HG03575 (cell line): ENCODE results near the gene ARSK.

ENCODE experiments used
- ATAC-seq: cut with Tn5 transposase; IDR thresholded peaks from one replicate; pipeline ENCODE4 v1.9.1; 2021; ENCODE audit not compliant: unreplicated experiment, insufficient number of reproducible peaks, low FRiP score; ENCODE audit errors: extremely low read depth

Gene ARSK

DNA sequence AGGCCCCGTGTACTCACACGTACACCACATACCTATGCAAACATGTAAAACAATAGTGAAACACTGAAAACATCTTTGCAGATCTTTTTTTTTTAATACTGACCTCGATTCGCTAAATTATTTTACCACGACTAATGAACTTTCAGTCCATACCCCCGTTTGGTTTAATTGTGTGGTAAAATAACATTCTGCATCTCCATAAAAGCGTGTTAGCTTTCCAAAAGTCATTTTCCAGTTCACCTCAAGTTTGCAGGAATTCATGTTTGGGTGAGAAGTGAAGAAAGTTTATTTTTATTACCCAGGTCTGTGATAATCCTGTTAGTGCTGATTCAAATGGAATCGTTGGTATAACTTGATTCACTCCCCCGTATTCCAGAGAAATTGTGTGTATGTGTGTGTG is 652 bp downstream of the ARSK start:
- no peak for ATAC-seq

DNA sequence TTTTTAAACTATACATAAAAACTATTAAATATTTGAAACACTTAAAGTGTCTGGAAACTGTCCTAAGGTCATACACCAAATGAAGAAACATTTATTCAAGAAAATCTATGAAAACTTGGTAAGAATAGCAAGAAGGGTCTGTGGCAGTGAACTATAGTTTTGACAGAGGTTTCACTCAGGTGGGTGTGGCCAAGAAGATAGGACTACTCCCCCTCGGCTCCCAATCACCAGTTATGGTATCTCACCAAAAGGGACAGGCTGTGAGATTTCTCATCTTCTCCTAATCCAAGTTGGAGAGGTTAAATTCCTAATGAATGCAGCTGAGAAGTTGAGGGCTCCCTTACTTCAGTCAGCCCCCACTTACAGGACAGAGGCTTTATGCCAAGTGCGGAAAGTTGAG is 2.9 kb downstream of the ARSK start:
- ATAC-seq = no peak

DNA sequence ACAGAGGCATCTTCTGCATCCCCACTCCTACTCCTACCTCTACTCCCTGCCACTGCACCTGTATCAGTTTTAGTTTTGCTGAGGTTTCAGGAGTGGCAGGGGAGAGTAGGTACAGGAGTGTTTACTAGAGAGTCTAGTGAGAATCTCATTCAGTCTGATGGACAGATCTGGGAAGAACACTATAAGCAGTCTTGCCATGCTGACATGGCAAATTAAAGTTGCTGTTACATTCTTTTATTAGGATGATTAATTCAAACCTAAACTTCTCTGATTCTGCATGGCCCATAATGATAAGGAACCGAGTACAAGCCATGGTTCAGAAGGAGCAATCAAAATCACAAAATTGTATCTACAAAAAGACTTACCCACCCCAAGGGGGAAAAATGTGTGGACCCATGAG is 7.4 kb downstream of the ARSK start:
- ATAC-seq = no peak

DNA sequence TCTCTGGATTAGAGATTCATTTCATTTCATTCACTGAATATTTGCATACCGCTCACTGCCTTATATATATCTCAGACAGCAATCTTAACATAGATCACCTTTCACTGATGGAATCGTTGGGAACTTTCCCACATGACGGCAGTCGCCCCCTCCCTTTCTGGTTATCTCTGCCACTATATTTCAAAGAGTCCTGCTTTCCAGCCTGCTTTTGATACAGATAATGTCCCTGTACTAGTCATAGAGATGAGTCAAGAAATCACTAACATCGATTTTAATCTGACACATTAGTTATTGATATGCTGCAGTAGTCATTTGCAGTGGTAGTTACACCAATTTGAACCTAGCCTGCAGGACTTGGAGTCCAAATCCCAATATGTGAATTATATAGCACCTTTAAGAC is 8.5 kb downstream of the ARSK start:
- no peak for ATAC-seq

DNA sequence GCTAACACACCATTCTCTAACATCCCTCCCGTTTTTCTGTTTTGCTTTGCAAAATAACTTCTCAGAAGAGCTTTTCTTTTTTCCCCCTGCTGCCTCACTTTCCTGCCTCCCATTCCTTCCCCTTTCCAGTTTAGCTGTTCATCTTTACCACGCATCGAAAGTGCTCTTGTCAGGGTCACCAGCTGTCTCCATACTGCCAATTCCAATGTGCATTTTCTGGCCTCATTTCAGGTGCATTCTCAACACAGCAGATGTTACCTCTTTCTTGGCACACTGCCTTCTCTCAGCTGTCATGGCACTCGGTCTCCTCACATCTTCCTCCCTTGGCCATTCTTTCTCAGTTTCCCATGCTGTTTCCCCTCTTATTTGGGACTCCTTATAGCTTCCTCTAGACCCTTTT is 9.5 kb downstream of the ARSK start:
- no peak for ATAC-seq

DNA sequence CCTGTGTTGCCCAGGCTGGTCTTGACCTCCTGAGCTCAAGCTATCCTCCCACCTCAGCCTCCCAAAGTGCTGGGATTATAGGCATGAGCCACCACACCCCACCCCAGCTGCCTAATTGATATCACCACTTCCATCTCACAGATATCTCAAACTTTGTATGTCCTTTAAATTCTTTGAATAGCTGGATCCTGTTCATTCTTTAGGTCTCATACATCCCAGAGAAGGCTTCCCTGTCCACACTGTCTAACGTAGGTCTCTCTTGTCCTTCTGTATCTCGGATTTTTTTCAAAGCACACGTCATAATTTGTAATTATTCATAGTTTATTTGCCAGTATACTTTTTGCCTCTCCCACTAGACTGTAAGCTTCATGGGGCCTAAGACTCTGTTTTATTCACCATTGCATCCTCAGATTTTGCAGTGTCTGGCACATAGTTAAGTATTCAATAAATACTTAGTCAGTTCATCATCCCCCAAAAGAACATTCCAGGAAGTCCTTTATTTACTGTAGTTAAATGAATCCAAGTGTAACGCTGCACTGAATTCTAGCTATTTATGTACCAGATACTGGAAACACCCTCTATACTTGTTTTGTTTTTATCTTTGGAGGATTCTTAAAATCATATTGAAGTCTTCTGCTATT is 10.5 kb downstream of the ARSK start:
- ATAC-seq = no peak

DNA sequence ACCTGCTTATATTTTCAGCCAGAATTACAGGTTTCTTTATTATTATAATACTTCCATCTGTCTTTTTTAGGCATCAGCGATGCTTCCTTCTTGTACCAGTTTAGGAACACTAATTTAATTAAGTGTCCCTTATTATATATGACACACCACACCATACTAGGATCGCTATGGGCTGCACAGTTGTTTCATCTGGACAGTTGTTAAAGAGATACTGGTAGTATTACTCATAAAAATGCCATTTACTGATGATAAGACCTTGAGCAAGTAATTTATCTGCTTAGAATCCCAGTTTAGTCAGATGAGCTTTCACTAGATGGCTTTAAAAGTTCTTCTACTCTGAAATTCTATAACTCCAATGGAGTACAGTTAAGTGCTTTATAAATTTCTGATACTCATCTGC is 17.1 kb downstream of the ARSK start:
- no peak for ATAC-seq

DNA sequence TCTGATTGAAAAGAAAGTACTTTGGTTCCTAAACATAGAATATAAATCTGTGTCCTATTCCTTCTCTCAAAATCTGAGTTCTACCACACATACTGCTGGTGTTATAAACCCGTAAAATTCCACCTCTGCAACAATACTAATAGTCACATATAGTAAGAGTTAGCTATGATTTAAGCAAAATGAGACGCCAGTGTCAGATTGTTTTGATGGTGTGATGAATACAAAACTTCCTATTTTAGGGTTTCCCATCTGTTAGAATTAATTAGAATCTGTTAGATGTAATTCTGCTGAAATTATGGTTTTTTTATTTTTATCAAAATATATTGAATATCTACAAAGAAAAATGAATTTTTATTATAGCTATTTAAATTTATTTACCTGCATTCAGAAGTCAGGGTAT is 26.7 kb downstream of the ARSK start:
- no peak for ATAC-seq

DNA sequence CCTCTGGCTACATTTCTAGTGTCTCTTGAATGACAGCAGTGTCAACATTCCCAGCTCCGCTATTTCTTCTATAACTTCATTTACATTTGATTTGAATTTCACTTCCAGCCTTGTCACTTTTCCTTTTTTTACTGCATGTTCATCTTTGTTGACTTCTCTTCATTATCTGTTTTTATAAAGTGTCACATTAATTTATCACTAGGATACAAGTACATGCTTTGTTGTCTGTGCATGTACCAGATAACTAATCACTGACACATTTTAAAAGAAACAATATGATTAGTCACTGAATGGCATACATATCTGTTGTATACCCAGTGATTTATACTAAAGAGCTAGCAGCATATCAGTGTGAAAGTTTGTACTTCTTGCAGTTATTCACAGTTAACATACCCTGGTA is 29.1 kb downstream of the ARSK start:
- ATAC-seq = no peak

DNA sequence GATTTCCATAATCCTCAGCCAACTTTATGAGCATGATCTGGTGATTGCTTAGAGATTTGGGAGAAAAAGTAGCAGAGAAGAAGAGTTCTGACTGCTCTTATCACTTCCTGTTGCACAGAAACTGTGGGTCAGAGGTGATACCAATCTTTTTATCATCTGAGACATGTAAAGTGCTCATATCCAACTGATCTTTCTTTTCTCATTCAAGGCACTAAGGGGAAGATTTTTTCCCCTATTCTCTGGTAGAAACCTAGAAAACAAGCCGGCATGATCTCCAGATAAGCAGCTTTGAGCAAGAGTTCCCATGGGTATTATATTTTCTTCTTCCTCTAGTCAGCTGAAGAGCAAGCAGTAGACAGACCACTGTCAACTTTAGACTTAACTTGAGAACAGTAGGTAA is 36.0 kb downstream of the ARSK start:
- no peak for ATAC-seq

DNA sequence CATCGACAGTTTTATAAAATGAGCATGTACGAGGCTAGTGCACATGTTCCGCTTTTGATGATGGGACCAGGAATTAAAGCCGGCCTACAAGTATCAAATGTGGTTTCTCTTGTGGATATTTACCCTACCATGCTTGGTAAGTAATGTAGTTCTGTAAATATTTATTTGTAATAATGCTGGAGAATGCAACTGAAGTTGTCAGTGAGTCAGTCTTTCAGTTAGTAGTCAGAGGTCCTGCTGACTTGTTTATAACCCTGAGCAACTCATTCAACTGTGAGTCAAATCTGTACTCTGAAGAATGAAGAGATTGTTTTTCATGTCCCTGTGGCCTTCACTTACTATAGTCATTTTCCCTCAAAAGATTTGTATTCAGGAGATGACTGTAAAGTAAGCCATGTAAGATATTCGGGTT is 36.6 kb downstream of the ARSK start:
- peak; percentile 48 for ATAC-seq

DNA sequence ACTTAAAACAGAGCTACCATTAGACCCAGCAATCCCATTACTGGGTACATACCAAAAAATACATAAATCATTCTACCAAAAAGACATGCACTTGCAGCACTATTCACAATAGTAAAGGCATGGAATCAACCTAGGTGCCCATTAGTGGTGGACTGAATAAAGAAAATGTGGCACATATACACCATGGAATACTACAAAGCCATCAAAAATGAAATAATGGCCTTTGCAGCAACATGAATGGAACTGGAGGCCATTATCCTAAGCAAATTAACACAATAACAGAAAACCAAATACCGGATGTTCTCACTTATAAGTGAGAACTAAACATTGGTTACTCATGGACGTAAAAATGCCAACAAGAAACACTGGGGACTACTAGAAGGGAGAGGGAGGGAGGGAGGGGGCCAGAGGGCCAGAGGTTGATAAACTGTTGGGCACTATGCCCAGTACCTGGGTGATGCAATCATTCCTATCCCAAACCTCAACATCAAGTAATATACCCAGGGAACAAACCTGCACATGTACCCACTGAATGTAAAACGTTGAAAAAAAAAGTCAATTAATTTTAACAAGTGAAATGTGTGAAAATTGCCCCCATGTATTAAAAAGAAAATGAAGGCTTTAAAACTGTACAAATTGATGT is 40.5 kb downstream of the ARSK start:
- ATAC-seq = no peak

DNA sequence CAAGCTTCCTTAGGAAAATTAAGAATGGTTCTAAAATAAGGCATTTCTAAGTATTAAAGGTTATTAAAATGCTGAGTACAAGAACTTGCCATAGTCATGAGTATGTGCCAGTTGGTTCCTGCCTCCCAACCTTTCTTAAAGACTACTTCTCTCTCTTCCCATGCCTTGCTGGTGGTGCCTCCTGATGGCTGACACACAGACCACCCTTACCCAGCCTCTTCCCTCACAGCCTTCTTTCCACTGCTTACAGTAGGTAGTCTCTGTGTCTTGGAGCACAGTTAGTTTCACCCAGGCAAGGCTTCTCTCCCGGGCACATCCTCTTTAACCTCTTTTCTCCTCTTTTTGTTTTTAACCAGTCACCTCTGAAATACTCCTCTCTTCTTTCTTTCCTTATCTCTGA is 44.4 kb downstream of the ARSK start:
- ATAC-seq = no peak

DNA sequence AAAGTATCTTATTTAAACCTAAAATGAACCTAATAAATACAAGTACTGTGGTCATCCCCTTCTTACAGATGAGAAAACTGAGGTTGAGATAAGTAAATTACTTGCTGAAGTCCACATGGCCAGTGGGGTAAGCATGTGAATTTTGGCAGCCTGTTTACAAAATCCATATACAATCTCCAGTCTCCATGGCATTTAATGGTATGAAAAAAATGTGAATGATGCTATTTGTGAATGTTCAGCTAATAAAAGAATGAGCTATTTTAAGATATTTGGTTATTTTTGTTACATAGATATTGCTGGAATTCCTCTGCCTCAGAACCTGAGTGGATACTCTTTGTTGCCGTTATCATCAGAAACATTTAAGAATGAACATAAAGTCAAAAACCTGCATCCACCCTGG is 45.7 kb downstream of the ARSK start:
- ATAC-seq = no peak

DNA sequence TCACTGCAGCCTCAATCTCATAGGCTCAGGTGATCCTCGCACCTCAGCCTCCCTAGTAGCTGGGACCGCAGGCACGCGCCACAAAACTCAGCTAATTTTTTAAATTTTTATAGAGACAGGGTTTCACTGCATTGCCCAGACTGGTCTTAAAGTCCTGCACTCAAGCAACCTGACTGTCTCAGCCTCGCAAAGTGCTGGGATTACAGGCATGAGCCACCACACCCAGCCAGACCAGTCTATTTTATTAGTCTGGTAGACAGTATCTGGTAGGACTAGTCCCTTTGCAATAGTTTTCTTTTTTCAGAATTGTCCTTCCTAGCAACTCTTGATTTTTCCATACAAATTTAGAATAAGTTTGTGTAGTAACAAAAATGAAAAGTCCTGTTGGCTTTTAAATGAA is 50.9 kb downstream of the ARSK start:
- no peak for ATAC-seq

DNA sequence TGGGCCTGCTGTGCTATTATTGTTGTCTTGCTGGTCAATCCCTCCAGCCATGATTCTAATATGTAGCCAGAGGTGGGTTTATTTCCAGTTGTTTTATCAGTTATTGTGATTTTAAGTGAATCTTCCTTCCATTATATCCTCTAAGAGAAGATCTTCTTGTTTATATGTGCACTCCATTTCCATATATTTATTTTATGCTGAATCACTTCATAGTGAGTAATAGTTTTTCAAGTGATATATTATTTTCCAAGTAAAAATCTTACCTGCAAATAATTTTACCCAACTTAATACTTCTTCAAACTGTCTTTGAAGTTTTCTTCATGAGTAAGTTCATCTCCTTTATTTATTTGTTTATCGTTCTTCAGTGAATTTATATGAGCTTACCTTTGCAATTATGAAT is 51.5 kb downstream of the ARSK start:
- ATAC-seq = no peak

DNA sequence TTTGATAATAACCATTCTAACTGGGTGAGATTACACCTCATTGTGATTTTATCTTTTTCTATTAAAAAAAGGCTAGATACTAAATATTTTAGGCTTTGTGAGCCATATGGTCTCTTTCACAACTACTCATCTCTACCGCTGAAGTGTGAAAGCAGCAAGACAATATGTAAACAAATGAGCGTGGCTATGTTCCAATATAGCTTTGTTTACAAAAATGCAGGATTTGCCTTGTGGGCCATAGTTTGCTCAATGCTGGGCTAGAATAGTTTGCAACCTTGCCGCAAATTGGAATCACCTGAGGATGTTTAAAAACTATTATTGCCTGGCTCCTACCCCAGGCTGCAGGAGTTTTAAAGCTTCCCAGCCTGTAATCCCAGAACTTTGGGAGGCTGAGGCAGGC is 54.8 kb downstream of the ARSK start:
- ATAC-seq = no peak

DNA sequence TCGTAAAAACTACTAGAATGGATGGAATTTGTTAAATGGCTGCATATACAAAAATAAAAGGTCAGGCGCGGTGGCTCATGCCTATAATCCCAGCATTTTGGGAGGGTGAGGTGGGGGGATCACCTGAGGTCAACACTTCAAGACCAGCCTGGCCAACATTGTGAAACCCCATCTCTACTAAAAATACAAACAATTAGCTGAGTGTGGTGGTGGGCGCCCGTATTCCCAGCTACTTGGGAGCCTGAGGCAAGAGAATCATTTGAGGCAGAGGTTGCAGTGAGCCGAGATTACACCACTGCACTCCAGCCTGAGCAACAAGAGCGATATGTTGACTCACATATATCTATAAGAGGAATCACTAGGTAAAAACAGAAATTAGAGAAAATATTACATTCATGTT is 55.6 kb downstream of the ARSK start:
- no peak for ATAC-seq

DNA sequence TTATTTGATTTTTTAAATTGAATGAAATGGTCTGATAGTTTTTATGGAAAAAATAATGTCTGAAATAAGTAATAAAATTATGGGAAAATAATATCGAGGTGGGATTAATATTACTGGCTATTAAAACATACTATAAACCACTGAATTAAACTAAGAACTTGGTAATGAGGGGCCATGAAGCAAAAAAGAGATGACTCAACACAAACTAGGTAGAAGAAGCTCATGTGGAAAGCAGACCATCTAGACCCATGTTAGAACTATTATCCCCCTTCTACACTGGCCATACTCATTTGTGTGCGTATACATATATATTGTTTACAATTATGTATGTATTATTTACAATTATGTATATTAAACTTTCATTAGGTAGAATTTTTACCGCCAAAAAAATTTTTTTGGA is 56.5 kb downstream of the ARSK start:
- ATAC-seq = no peak

DNA sequence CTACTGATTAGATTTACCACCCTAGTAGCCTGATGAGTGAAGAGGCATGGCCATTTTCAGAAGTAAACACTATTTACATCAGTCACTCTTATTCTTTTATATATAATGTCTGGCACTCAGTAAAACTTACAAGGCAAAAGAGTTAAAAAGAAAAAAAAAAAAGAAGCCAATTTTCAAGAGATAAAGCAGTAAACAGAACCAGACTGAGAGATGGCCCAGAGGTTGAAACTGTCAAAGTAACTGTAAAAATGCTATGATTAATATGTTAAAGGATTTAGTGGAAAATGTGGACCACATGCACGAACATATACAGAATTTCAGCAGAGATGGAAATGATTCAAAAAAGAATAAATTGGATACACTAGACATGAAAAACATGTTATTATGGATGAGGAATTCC is 58.6 kb downstream of the ARSK start:
- no peak for ATAC-seq

DNA sequence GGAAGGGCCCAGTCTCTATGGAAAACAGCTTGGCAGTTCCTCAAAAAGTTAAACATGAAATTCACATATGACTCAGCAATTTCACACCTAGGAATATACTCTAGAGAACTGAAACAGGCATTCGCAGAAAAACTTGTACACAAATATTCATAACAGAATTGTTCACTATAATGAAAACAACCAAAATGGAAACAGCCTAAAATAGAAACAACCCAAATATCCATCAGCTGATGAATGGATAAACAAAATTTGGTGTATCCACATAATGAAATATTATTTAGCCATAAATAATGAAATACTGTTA is 60.2 kb downstream of the ARSK start:
- ATAC-seq = no peak
